HK-2 (cell line): ENCODE measurements around the gene NAALADL2.

ENCODE experiments used
- DNase-seq: peaks from one replicate; pipeline ENCODE4 v3.0.0-alpha.2; 2018; ENCODE audit not compliant: unreplicated experiment

Gene NAALADL2

GRCh38 chr3:175839366-175840005 is 980.4 kb downstream of the NAALADL2 start:
- DNase-seq: no peak

GRCh38 chr3:175851541-175851940 is 992.4 kb downstream of the NAALADL2 start:
- DNase-seq: no peak

DNA sequence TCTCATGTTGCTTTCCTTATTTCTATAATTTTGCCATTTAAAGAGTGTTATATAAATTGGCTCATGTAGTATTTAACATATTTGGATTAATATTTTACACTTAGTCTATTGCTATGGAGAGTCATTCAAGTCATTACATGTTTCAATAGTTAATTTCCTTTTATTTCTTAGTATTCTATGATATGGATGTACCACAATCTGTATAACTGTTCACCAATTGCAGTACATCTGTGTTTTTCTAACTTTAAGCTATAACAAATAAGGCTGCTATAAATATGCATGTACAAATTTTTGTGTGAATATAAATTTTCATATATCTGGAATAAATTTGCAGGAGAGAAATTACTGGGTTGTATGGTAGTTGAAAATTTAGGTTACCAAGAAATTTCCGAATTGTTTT is 993.4 kb downstream of the NAALADL2 start:
- DNase-seq: no peak

GRCh38 chr3:175857666-175858270 is 998.6 kb downstream of the NAALADL2 start:
- DNase-seq: no peak
